H4 (cell line): ENCODE data around the gene SSR4. TPM values are rescaled to one million over a fixed set of nuclear protein-coding genes. Genes with fewer than 3 reads are reported as not detected.

ENCODE experiments used
- DNase-seq: peaks from one replicate; pipeline ENCODE4 v3.0.0-alpha.2; 2015; ENCODE audit warnings: low spot score
- total RNA-seq: library from RNA; depleted of rRNA; stranded (reverse); fragments of >200 nt; shearing (Covaris generic); gene quantifications from 2 replicates; pipeline ENCODE4 v1.2.3, GENCODE V29; 2014

Gene SSR4
- total RNA-seq, 1 experiment from 2014 or later = 254 TPM

DNA sequence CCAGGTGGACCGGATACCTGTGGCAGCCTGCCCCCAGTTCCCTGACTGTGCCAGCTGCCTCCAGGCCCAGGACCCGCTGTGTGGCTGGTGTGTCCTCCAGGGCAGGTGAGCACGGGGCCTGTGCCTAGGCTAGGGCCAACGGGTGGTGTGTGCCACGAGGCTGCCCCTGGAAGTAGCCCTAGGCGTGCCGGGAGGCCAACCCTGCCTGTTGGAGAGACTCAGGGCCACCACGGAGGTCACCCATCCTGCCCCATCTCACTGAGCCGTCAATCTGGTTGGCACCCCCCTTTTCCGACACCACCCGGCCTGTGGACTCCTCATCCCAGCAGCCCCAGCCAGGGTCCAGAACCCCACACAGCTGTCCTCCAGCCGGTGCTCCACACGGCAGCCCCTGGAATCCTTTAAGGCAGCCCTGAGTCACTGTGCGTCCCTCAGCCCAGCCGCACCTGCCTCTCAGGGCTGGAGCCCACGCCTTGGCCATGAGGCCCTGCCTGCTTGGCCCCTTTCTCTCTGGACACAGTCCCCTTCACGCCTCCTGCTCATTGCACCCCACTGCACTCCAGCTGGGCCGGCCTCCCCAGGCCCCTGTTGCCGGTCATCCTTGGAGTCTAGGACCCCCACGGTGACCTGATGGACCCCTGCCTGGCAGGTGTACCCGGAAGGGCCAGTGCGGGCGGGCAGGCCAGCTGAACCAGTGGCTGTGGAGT is 25.2 kb upstream of the SSR4 start:
- no peak for DNase-seq

GRCh38 chrX:153769865-153770600 is 24.4 kb upstream of the SSR4 start:
- no peak for DNase-seq

DNA sequence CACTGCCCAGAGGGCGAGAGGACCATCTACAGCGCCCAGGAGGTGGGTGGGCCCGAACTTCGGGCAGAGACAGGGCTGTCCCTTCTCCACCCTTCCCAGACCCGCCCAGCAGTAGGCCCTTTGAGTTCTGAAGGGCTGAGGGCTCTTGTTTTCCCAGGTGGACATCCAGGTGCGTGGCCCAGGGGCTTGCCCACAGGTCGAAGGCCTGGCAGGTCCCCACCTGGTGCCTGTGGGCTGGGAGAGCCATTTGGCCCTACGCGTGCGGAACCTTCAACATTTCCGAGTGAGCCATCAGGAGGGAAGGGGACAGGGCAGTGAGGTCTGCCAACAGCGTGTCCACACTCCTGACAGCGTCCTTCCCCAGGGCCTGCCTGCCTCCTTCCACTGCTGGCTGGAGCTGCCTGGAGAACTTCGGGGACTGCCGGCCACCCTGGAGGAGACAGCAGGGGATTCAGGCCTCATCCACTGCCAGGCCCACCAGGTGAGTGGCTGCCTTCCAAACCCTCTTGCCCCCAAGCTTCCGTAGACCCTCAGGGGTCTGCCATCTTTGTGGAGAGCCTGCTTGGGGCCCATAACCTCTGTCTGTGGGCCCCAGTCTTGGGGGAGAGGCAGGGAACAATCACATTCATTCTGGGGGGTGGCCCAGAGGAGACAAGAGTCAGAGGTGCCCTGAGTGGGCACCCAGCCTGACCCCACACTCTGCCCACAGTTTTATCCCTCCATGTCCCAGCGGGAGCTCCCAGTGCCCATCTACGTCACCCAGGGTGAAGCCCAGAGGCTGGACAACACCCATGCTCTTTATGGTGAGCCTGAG is 23.7 kb upstream of the SSR4 start:
- no peak for DNase-seq

DNA sequence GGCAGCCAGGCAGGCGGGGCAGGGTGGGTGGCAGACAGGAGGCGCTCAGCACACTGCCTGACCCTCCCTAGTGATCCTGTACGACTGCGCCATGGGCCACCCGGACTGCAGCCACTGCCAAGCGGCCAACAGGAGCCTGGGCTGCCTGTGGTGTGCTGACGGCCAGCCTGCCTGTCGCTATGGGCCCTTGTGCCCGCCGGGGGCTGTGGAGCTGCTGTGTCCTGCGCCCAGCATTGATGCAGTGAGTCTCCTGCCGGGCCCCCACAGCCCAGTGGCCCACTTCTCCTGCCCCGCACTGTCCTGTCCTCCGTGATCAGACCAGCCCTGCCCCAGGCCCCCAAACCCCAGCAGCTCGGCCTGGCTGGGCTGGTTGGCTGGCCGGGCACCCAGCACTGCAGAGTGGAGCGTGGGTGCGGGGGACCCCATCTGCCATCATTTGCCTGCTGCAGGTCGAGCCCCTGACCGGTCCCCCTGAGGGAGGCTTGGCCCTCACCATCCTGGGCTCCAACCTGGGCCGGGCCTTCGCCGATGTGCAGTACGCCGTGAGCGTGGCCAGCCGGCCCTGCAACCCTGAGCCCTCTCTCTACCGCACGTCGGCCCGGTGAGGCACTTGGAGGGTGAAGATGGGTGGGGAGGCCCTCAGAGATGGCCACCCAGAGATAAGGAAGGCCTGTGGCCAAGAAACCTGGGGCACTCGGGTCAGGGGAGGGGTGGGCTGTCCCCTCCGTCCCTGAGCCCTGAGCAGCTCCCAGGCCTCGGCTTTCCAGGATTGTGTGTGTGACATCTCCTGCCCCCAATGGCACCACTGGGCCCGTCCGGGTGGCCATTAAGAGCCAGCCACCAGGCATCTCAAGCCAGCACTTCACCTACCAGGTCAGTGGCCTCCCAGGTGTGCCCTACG is 22.8 kb upstream of the SSR4 start:
- DNase-seq = no peak

DNA sequence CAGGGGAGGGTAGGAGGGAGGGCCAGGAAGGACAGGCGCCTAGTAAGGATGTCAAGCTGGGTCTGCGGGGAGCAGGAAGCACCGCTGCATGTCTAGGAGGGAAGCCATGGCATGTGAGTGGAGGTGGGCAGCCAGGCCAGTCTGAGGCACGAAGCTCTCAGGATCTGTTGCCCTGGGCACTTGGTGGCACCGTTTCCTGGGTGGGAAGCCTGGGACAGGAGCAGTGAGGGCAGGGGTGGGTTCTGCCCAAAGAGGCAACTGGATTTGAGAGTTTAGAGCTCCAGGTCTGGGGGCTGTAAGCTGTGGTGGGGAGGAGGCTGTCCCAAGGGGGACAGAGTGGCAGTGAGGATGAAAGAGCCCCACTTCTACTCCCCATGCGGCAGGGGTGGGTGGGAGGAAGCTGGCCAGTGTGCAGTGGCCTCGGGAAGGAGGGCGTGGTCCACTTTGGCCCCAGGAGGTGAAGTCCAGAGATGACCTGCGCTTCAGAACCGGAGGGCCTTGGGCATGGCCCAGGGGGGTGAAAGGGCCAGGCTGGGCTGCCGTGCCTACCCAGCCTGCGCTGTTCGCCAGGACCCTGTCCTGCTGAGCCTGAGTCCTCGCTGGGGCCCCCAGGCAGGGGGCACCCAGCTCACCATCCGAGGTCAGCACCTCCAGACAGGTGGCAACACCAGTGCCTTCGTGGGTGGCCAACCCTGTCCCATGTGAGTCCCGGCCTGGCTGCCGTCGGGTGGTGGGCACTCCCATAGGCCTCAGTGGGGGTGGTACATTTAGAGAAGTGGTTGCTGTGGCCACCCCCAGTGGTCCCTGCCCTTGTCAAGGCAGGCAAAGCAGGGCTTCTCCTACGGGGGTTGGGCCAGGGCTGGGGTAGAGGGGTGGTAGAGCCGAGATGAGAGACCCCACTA is 21.9 kb upstream of the SSR4 start:
- DNase-seq = no peak

DNA sequence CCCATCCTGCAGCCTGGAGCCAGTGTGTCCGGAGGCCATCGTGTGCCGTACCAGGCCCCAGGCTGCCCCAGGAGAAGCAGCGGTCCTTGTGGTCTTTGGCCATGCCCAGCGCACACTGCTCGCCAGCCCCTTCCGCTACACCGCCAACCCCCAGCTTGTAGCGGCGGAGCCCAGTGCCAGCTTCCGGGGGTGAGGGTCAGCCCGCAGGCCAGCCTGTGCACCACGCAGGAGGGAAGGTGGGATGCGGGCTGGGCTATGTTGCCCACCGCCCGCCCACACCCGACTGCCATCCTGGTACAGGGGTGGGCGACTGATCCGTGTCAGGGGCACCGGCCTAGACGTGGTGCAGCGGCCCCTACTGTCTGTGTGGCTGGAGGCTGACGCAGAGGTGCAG is 21.3 kb upstream of the SSR4 start:
- DNase-seq = no peak

GRCh38 chrX:153773741-153774575 is 20.5 kb upstream of the SSR4 start:
- no peak for DNase-seq

DNA sequence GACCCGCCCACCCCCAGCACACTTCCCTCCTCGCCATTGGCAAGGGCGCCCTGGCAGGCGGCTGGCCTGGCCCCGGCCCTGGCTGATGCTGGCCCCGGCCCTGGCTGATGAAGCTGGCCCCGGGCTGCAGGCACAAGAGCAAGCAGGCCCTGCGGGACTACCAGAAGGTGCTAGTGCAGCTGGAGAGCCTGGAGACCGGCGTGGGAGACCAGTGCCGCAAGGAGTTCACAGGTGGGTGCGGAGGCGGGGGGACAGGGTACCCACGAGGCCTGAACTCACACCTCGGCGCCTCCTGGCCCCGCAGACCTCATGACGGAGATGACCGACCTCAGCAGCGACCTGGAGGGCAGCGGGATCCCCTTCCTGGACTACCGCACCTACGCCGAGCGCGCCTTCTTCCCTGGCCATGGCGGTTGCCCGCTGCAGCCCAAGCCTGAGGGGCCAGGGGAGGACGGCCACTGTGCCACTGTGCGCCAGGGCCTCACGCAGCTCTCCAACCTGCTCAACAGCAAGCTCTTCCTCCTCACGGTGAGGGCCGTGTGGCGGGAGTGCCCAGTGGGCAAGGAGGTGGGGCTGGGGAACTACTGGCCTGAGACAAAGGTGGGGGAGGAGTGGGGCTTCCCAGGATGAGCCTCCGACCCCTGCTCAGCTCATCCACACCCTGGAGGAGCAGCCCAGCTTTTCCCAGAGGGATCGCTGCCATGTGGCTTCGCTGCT is 19.7 kb upstream of the SSR4 start:
- DNase-seq = no peak

DNA sequence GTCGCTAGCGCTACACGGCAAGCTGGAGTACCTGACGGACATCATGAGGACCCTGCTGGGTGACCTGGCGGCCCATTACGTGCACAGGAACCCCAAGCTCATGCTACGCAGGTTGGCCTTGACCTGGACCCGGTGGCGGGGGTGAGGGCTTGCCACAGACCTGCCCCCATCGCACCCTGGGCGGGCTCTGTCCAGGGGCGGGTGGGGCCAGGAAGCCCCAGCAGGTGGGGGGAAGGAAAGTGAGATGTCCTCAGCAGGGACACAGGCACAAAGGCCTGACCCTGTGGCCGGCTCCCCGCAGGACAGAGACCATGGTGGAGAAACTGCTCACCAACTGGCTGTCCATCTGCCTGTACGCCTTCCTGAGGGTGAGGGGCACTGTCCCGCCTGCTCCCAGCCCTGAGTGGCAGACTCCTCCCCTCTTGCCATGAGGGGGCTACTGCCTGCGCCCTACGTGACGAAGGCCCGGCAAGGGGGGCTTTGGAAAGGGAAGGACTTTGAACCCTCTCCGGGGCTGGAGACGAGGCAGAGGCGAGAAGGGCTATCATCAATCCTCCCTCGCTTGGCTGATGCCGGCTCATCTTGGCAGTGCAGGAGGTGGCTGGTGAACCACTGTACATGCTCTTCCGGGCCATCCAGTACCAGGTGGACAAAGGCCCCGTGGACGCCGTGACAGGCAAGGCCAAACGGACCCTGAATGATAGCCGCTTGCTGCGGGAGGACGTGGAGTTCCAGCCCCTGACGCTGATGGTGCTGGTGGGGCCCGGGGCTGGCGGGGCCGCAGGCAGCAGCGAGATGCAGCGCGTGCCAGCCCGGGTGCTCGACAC is 19.0 kb upstream of the SSR4 start:
- DNase-seq = no peak

GRCh38 chrX:153776120-153776599 is 18.3 kb upstream of the SSR4 start:
- no peak for DNase-seq

DNA sequence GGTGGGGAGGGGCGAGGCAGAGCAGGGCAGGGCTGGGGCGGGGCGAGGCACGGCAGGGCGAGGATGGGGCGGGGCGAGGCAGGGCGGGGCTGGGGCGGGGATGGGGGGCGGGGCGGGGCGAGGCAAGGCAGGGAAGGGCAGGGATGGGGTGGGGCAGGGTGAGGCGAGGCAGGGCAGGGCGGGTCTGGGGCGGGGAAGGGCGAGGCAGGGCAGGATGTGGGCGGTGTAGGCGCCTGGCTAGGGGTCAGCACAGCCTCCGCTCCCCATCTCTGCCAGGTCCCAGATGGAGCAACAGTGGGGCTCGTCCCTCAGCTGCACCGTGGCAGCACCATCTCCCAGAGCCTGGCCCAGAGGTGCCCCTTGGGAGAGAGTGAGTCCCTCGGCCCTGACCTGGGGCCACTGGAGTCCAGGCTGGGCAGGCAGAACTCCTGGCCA is 17.8 kb upstream of the SSR4 start:
- no peak for DNase-seq

GRCh38 chrX:153777261-153778090 is 17.0 kb upstream of the SSR4 start:
- DNase-seq = no peak

GRCh38 chrX:153778181-153778580 is 16.3 kb upstream of the SSR4 start:
- no peak for DNase-seq

DNA sequence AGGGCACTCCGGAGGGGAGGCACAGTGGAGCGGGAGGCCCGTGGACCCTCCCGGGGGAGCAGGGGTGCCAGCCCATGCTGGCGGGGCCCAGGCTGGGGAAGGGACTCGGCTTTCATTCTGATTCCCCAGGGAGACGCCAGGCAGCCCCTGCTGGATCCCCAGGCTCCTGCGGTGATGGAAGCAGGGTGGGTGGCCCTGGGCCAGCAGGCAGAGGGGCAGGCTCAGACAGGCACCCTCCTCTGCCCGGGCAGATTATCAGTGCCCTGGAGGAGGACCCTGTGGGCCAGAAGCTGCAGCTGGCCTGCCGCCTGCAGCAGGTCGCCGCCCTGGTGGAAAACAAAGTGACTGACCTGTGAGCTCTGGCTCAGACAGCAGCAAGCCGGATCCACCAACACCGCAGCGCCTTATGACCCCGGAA is 15.8 kb upstream of the SSR4 start:
- no peak for DNase-seq

- DNase-seq = no peak
Observed at GRCh38 chrX:153779891-153780677, 14.4 kb upstream of the SSR4 start.
